Left ventricle myocardium inferior (tissue), 1 donor: Measurements from ENCODE around the gene CORO2B. TPM values are rescaled to one million over a fixed set of nuclear protein-coding genes. Genes with fewer than 3 reads are reported as not detected.

Source experiments
- DNase-seq: peaks from one replicate; pipeline ENCODE4 v3.0.0-alpha.2; 2020
- H3K27ac ChIP-seq: fragments of 200-600 bp; replicated peaks from 2 replicates; pipeline ENCODE4 v1.8.0; 2021
- H3K27me3 ChIP-seq: fragments of 200-600 bp; 2 replicates; pipeline ENCODE4 v1.8.0; 2021; ENCODE audit warnings: low read depth
- H3K36me3 ChIP-seq: fragments of 200-600 bp; 2 replicates; pipeline ENCODE4 v1.8.0; 2021
- H3K4me1 ChIP-seq: fragments of 200-600 bp; 2 replicates; pipeline ENCODE4 v1.8.0; 2021
- H3K4me3 ChIP-seq: fragments of 200-600 bp; 2 replicates; pipeline ENCODE4 v1.8.0; 2021; ENCODE audit warnings: mild to moderate bottlenecking, moderate library complexity
- H3K9me3 ChIP-seq: fragments of 200-600 bp; replicated peaks from 2 replicates; pipeline ENCODE4 v1.8.0; 2021
- CTCF ChIP-seq: fragments of 200-600 bp; IDR thresholded peaks from 2 replicates; pipeline ENCODE4 v1.8.0; 2021; ENCODE audit warnings: antibody characterized with exemption, mild to moderate bottlenecking, borderline replicate concordance
- intact Hi-C: fragments of 100-400 bp; cut with micrococcal nuclease; formaldehyde crosslinking; loops from one replicate; pipeline ENCODE4 v1.11.0; 2022
- total RNA-seq: library from RNA; stranded (reverse); fragmentation: NEBNext Ultra II Directional; extraction: Animal tissue kit (Norgen Biotek cat#: 25700); gene quantifications from one replicate; pipeline ENCODE4 v1.2.1, GENCODE V29; 2021
- donor health status: DM: no; HTN: yes; CAD: no; lungs with severe emphysema.

Gene CORO2B
- total RNA-seq, 1 donor from 2014 or later = 5.0 TPM

- Histone ChIP-seq H3K9me3 (no peaks in the 10 kb centered on the region), H3K27me3 (no peaks in the 10 kb centered on the region), H3K4me3 (no peak overlapping the region), H3K4me1 (no peaks in the 10 kb centered on the region), H3K36me3 (no peaks in the 10 kb centered on the region), H3K27ac (no peak overlapping the region)
- no peak for TF ChIP-seq CTCF
- intact Hi-C loops = no loop called here
- no peak for DNase-seq
These were observed 89.2 kb downstream of the CORO2B start for GRCh38 chr15:68667800-68668625.

- Histone ChIP-seq H3K27ac (no peak overlapping the region), H3K27me3 (no peaks in the 10 kb centered on the region), H3K4me3 (no peak overlapping the region), H3K36me3 (no peaks in the 10 kb centered on the region), H3K4me1 (peaks cover 9% of the 10 kb centered on the region), H3K9me3 (no peaks in the 10 kb centered on the region)
- no peak for DNase-seq
- TF ChIP-seq CTCF = no peak
- intact Hi-C loops = no loop called here
These were observed 90.3 kb downstream of the CORO2B start for GRCh38 chr15:68668926-68669600.

- Histone ChIP-seq H3K27me3 (no peaks in the 10 kb centered on the region), H3K9me3 (no peaks in the 10 kb centered on the region), H3K4me3 (no peak overlapping the region), H3K27ac (no peak overlapping the region), H3K4me1 (peaks cover 25% of the 10 kb centered on the region), H3K36me3 (no peaks in the 10 kb centered on the region)
- intact Hi-C loops = loop anchor here (5.0 kb wide), 2 partner anchors 95 to 115 kb away; partner anchors contain the start of gene CORO2B
- DNase-seq = no peak
- no peak for TF ChIP-seq CTCF
These were observed 93.5 kb downstream of the CORO2B start for GRCh38 chr15:68672251-68672650.

GRCh38 chr15:68672781-68673205, 94.0 kb downstream of the CORO2B start:
- H3K27me3 ChIP-seq = no peaks in the 10 kb centered on the region
- DNase-seq = no peak
- H3K4me1 ChIP-seq = peaks cover 25% of the 10 kb centered on the region
- no peaks in the 10 kb centered on the region for H3K36me3 ChIP-seq
- H3K4me3 ChIP-seq = no peak overlapping the region
- H3K9me3 ChIP-seq = no peaks in the 10 kb centered on the region
- H3K27ac ChIP-seq = no peak overlapping the region
- intact Hi-C loops = loop anchor here (5.0 kb wide), 2 partner anchors 95 to 115 kb away; partner anchors contain the start of gene CORO2B
- peak; percentile 41 for TF ChIP-seq CTCF

GRCh38 chr15:68674975-68675374, 96.2 kb downstream of the CORO2B start:
- peak overlapping the region; percentile 9 for H3K27ac ChIP-seq
- intact Hi-C loops = loop anchor here (5.0 kb wide), 2 partner anchors 98 to 118 kb away; partner anchors contain the start of gene CORO2B
- H3K36me3 ChIP-seq = no peaks in the 10 kb centered on the region

More at GRCh38 chr15:68674975-68675374, 96.2 kb downstream of the CORO2B start:
- no peak for TF ChIP-seq CTCF
- Histone ChIP-seq H3K4me3 (no peak overlapping the region), H3K4me1 (peaks cover 29% of the 10 kb centered on the region), H3K27me3 (no peaks in the 10 kb centered on the region), H3K9me3 (no peaks in the 10 kb centered on the region)
- no peak for DNase-seq
